Right hindlimb (tissue), 1 donor: ENCODE data around the gene JPH4.

Experiments
- DNase-seq: peaks from one replicate; pipeline ENCODE4 v3.0.0-alpha.2; 2018

Gene JPH4

DNA sequence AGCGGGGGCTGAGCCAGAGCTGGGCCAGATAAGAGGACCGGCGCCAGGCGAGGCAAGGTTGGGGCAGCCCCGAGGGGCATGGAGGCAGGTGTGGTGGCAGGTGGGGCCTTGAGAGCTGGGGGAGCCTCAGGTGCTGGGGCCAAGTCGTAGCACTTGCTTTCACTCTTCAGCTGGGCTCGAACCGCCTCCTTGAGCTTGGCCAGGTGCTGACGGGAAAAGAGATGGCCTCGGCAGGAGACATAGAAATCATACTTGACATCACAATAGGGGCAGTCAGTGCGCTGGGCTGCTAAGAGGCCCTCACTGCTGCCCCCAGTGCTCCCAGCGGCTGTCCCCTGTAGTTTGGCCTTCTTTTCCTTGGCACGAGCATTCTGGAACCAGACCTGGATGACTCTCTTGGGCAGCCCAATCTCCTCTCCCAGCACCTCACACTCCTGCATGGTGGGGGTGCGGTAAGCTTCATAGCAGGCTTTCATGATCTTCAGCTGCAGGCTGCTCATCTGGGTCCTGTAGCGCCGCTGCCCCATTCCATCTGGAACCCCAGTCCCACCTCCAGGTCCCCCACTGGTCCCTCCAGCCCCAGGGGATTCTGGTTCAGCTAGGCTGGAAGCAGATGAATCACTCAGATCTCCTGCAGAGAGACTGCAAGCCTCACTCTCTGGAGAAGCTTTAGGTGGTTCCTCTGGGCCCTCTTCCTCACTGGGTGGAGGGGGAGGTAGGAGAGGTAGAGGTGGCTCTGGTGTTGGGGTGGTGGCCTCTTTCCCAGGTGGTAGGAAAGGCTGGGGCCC is 55.2 kb downstream of the JPH4 start:
- no peak for DNase-seq

DNA sequence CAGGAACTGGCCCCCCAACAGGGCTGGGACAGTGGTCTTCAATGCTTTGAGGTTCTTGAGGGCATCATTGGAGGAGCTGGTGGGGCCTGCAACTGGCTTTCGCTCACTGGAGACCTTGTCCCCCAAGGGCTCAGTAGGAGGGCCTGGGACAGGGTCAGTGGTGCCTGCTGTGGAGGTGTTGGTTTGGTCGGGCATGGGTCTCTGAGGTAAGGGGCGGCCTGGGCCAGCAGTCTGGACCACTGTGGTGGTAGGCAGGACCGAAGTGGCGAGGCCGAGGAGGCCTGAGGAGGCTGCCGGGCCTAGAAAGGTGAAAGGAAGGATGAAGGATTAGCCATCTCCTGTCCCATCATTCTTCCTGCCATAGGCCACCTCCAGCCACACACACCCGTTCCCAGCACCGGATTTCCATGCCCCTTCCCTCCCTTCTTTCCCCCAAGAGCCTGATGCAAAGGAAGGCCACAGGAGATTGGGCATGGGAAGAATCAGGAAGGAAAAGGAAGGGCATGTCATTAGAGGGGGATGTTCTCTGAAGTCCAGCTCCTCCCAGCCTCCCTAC is 55.9 kb downstream of the JPH4 start:
- DNase-seq, result no peak

DNA sequence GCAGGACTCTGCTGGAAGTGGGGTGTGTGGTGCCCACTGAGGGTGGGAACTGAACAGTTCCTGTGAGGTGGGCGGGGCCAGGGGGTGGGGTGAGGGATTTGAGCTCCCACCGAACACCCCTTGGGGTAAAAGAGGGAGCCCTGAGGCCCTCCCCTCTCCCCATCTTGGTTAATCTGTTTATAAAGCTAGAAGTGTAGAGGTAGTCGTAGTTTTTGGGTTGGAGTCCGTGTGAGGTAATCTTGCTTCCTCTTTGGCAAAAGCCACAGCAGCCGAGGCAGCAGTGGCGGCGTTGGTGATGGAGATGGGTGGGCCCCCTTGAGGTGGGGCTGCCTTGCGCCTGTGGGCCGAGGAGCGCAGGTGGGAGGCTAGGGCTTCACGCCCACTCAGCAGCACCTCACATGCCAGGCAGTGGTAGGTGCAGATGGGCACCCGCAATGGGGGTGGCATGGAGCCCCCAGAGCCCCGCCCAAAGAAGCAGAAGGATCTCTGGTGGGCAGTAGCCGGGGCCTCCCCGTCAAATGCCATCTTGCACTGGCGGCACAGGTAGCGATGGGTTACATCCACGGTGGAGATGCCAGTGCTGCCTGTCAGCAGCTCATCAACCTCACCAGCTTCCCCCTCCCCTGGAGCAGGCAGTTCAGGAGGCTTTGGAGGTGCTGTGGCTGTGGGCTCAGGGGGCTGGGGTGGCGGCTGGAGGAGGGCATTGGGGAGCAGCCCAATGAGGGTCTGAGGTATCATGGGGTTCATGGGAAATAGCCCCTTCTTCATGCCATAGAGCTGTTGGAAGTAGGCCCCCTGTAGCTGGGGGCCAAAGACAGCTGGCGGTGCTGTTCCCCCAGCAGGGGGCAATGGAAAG is 56.6 kb downstream of the JPH4 start:
- DNase-seq, result no peak

DNA sequence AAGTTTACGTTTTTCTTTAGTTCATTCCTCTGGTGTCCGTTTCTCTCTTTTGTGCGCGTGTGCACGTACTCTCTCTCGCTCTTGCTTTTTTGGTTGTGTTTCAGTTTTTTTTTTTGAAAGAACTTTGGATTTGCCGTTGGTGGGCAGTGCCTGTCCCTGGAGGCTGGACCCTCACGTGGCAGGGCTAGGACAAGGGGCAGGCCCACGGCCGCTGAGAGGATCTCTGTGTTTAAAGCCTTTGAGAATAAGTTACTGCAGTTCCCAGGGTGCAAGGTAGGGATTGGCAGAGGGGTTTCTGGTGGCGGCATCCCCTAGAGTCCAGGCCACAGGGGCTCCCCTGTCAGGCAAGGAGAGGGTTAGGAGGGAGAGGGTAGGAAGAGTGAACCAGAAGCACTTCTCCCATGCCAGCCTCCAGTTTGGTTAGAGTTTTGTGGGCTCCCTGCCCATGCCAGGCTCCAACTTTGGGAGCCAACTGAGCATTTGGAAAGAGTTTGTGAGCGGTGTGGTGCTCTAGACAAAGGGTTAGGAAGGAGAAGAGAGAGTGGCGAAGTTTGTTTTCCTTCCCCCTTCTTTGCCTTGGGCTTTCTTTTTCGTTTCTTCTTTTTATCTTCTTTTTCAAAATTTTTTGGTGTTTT is 57.6 kb downstream of the JPH4 start:
- DNase-seq, result no peak

DNA sequence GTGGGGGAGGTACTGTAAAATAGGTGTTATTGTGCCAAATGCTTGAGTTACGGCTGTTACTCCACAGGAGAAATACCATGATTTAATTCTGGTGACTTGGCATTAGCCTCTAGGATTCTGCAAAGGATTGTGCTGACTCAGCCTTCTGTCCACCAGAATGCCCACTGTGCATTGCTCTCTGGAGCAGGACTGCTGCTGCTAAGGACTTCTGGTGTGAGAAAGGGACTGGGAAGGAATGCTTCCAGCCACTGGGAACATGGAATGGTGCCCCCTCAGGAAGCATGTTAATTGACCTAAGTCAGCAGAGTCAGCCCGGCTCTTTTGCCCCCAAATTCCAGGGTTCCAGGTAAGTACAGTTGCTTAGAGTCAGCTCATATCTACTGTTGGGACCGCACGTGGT is 59.9 kb downstream of the JPH4 start:
- DNase-seq, result no peak
